Heart left ventricle (tissue), 16 donors: Measurements from ENCODE around the gene SPEF1. TPM values are rescaled to one million over a fixed set of nuclear protein-coding genes. Genes with fewer than 3 reads are reported as not detected.

ENCODE experiments used
- ATAC-seq, 4 donors: fragments of 200-7000 bp; cut with Tn5 transposase; one replicate each; pipeline ENCODE4 v1.9.1; 2020 to 2022; ENCODE audit warnings: moderate library complexity in 4 of 4, mild to moderate bottlenecking in 3 of 4, moderate number of reproducible peaks in 1 of 4
- DNase-seq, 5 donors: peaks; one replicate each; pipeline ENCODE4 v3.0.0-alpha.2; 2020
- H3K27ac ChIP-seq, 12 donors: fragments of 200-600 bp; sonication (generic) in 4 of 12; one replicate each; pipeline versions ENCODE4 v1.5.0 to v1.8.0; 2016 to 2022; ENCODE audit warnings: mild to moderate bottlenecking in 2 of 12
- H3K27me3 ChIP-seq, 9 donors: fragments of 200-600 bp; sonication (generic) in 2 of 9; one replicate each; pipeline versions ENCODE4 v1.5.1 to v1.8.0; 2016 to 2022; ENCODE audit warnings: mild to moderate bottlenecking in 3 of 9
- H3K36me3 ChIP-seq, 9 donors: fragments of 200-600 bp; sonication (generic) in 2 of 9; one replicate each; pipeline versions ENCODE4 v1.5.0 to v1.8.0; 2018 to 2022; ENCODE audit warnings: mild to moderate bottlenecking in 2 of 9
- H3K4me1 ChIP-seq, 12 donors: fragments of 200-600 bp; sonication (generic) in 4 of 12; one replicate each; pipeline versions ENCODE4 v1.5.0 to v1.8.0; 2016 to 2022; ENCODE audit warnings: mild to moderate bottlenecking in 3 of 12
- H3K4me3 ChIP-seq, 12 donors: fragments of 200-600 bp; sonication (generic) in 4 of 12; one replicate each; pipeline versions ENCODE4 v1.5.0 to v1.8.0; 2017 to 2022; ENCODE audit warnings: mild to moderate bottlenecking in 9 of 12, moderate library complexity in 4 of 12
- H3K9me3 ChIP-seq, 12 donors: fragments of 200-600 bp; sonication (generic) in 4 of 12; one replicate each; pipeline versions ENCODE4 v1.5.0 to v1.8.0; 2016 to 2022; ENCODE audit warnings: mild to moderate bottlenecking in 1 of 12
- CTCF ChIP-seq, 12 donors: fragments of 200-600 bp; sonication (generic) in 4 of 12; IDR thresholded peaks; one replicate each; pipeline versions ENCODE4 v1.5.0 to v1.8.0; 2018 to 2022; ENCODE audit warnings: antibody characterized with exemption in 12 of 12, mild to moderate bottlenecking in 5 of 12
- POLR2A ChIP-seq, 2 donors: fragments of 450-650 bp; IDR thresholded peaks; one replicate each; pipeline ENCODE4 v1.6.1; 2017; ENCODE audit warnings: antibody characterized with exemption in 2 of 2, mild to moderate bottlenecking in 2 of 2, moderate library complexity in 2 of 2
- WGBS, 4 donors: extraction: QIAGEN DNeasy Blood & Tissue Kit in 2 of 4; methylation state at CpG; one replicate each; pipeline versions ENCODE4 v1.1.5 to v1.1.7; 2013 to 2018; 5-methylcytosine and 5-hydroxymethylcytosine counted together
- intact Hi-C, 10 donors: fragments of 100-400 bp; cut with DNase I; formaldehyde crosslinking; loops; one replicate each; pipeline versions ENCODE4 v1.11.1 to v1.14.2; 2022
- polyA plus RNA-seq, 2 donors: library from polyadenylated mRNA; stranded (reverse); fragments of 200-250 nt; gene quantifications; one replicate each; pipeline ENCODE4 v1.2.3, GENCODE V29; 2013
- total RNA-seq, 9 donors: library from RNA; depleted of rRNA in 2 of 9; stranded (reverse); fragments of >200 nt in 2 of 9; fragmentation: NEBNext Ultra II Directional in 3 of 9; extraction: Animal tissue kit (Norgen Biotek cat#: 25700) in 3 of 9; gene quantifications; one replicate each; pipeline versions ENCODE4 v1.1.0 to v1.2.4, GENCODE V29; 2016 to 2023
- donor health status: ischemic (EF 13 %, LVEDD 7.1; RV severe dilation, severe dysfunction).
- donor health status: healthy with polysubstance abuse.
- donor health status: DM: no; HTN: yes; CAD: no.
- donor health status: DM: no; HTN: no; CAD: no.
- donor health status: ischemic (EF 25% LVEDD 6.9; RV normal size, moderate dysfunction).
- donor health status: ischemic (EF 25% LVEDD 5.7; RV mildly dilated, moderate dysfunction).
- donor health status: healthy.
- donor health status: DM: yes; HTN: yes; CAD: no.
- donor health status: ischemic (EF 35%, LVEDD 5.7; RV mildly dilated, moderate dysfunction).
- donor health status: nonischemic (EF 11% LVEDD 7.7; RV severe dilation, severe dysfunction).
- donor health status: DM: yes; HTN: yes; CAD: no.
- donor health status: PGD.
- donor health status: ischemic (EF 29% LVEDD 5.4; RV normal size, mild dysfunction).
- donor health status: nonischemic (EF 23%, LVEDD 6.1; RV moderate dilation, normal function).

SPEF1 gene
- total and polyA plus RNA-seq, 11 donors = 0.11 to 0.65 (median 0.19) TPM; not detected in 5

- Histone ChIP-seq H3K27me3 (peaks cover 0 to 22% (median 0%) of the 10 kb centered on the region in 9 donors), H3K4me3 (no peak overlapping the region), H3K9me3 (no peaks in the 10 kb centered on the region), H3K4me1 (peaks cover 0 to 59% (median 37%) of the 10 kb centered on the region in 12 donors), H3K27ac (peak overlapping the region in 9 of 12 donors; percentile 38 to 96 (median 76)), H3K36me3 (no peaks in the 10 kb centered on the region)
- intact Hi-C loops = no loop called here
- 85 to 94% (median 87%) methylated on average over 4 to 6 of the region's 6 CpGs for WGBS, 4 donors
- peak in 3 of 5 donors; percentile 11 to 40 (median 25) for DNase-seq
- no peak for TF ChIP-seq POLR2A (IDR thresholded peaks at IDR 0.05)
- no peak for TF ChIP-seq CTCF (IDR thresholded peaks at IDR 0.05)
- ATAC-seq = no peak
Observed at GRCh38 chr20:3729378-3729777, 51.9 kb downstream of the SPEF1 start.

- WGBS, 4 donors = 60 to 76% (median 70%) methylated on average over 2 to 3 of the region's 3 CpGs
- Histone ChIP-seq H3K36me3 (no peaks in the 10 kb centered on the region), H3K9me3 (no peaks in the 10 kb centered on the region), H3K4me1 (peaks cover 0 to 54% (median 37%) of the 10 kb centered on the region in 12 donors), H3K4me3 (no peak overlapping the region), H3K27ac (peak overlapping the region in 10 of 12 donors; percentile 33 to 96 (median 71)), H3K27me3 (peaks cover 0 to 22% (median 0%) of the 10 kb centered on the region in 9 donors)
- DNase-seq (peak in 2 of 5 donors; percentile 30 to 42), ATAC-seq (peak in 2 of 4 donors; percentile 12 to 29)
- intact Hi-C loops = no loop called here
- TF ChIP-seq CTCF (IDR thresholded peaks at IDR 0.05) (no peak), POLR2A (IDR thresholded peaks at IDR 0.05) (no peak)
Observed at GRCh38 chr20:3728876-3729275, 52.4 kb downstream of the SPEF1 start.

- H3K4me1 ChIP-seq = peaks cover 0 to 51% (median 37%) of the 10 kb centered on the region in 12 donors
Observed at GRCh38 chr20:3728354-3728753, 52.9 kb downstream of the SPEF1 start.

More at GRCh38 chr20:3728354-3728753, 52.9 kb downstream of the SPEF1 start:
- Histone ChIP-seq H3K36me3 (no peaks in the 10 kb centered on the region), H3K27ac (peak overlapping the region in 11 of 12 donors; percentile 33 to 96 (median 68)), H3K27me3 (peaks cover 0 to 20% (median 0%) of the 10 kb centered on the region in 9 donors), H3K9me3 (no peaks in the 10 kb centered on the region), H3K4me3 (no peak overlapping the region)
- no peak for ATAC-seq
- TF ChIP-seq CTCF (IDR thresholded peaks at IDR 0.05) (no peak), POLR2A (IDR thresholded peaks at IDR 0.05) (no peak)
- whole genome bisulfite sequencing, 4 donors = 71 to 88% (median 86%) methylated on average over 3 to 5 of the region's 5 CpGs
- peak in 2 of 5 donors; percentile 10 to 40 for DNase-seq
- intact Hi-C loops = no loop called here

Other genes starting within 250 kb of the SPEF1 start
- gene GFRA4, start 118.0 kb downstream of the SPEF1 start, total RNA-seq = not detected
- gene GFRA4, start 118.0 kb downstream of the SPEF1 start, polyA plus RNA-seq = not detected
- gene ADAM33, start 99.4 kb downstream of the SPEF1 start, total RNA-seq = 10 to 100 TPM in 2 of 9 donors, 1 to 10 TPM in 7; 2.3 to 10.7 (median 3.5) TPM
- gene ADAM33, start 99.4 kb downstream of the SPEF1 start, polyA plus RNA-seq = 10 to 100 TPM in 1 of 2 donors, 1 to 10 TPM in 1; 3.2 to 21.2 TPM
- 10 to 100 TPM in 2 of 9 donors, 1 to 10 TPM in 7; 1.5 to 51.9 (median 5.7) TPM for gene SIGLEC1, start 68.8 kb downstream of the SPEF1 start, total RNA-seq
- 1 to 10 TPM; 1.9 to 6.1 TPM for gene SIGLEC1, start 68.8 kb downstream of the SPEF1 start, polyA plus RNA-seq
- 10 to 100 TPM; 10.4 to 35.7 (median 14.3) TPM for gene HSPA12B, start 48.8 kb downstream of the SPEF1 start, total RNA-seq
- gene HSPA12B, start 48.8 kb downstream of the SPEF1 start, polyA plus RNA-seq = 10 to 100 TPM; 11.8 to 17.3 TPM
- 10 to 100 TPM in 6 of 9 donors, 1 to 10 TPM in 3; 7.8 to 22.2 (median 13.7) TPM for gene ADISSP, start 13.7 kb downstream of the SPEF1 start, total RNA-seq
- 10 to 100 TPM in 1 of 2 donors, 1 to 10 TPM in 1; 9.8 to 19.3 TPM for gene ADISSP, start 13.7 kb downstream of the SPEF1 start, polyA plus RNA-seq
- 100 to 1,000 TPM in 1 of 9 donors, 10 to 100 TPM in 8; 56.2 to 122 (median 74.0) TPM for gene CENPB, start 5.3 kb upstream of the SPEF1 start, total RNA-seq
- gene CENPB, start 5.3 kb upstream of the SPEF1 start, polyA plus RNA-seq = 100 to 1,000 TPM in 1 of 2 donors, 10 to 100 TPM in 1; 77.1 to 105 TPM
- 10 to 100 TPM in 4 of 9 donors, 1 to 10 TPM in 5; 4.0 to 30.4 (median 8.6) TPM for gene CDC25B, start 14.9 kb upstream of the SPEF1 start, total RNA-seq
- gene CDC25B, start 14.9 kb upstream of the SPEF1 start, polyA plus RNA-seq = 10 to 100 TPM in 1 of 2 donors, 1 to 10 TPM in 1; 6.8 to 17.2 TPM
- gene AP5S1, start 39.1 kb upstream of the SPEF1 start, total RNA-seq = 10 to 100 TPM; 10.5 to 18.6 (median 12.0) TPM
- gene AP5S1, start 39.1 kb upstream of the SPEF1 start, polyA plus RNA-seq = 10 to 100 TPM in 1 of 2 donors, 1 to 10 TPM in 1; 9.5 to 10.5 TPM
- 10 to 100 TPM; 32.5 to 74.0 (median 43.3) TPM for gene MAVS, start 65.4 kb upstream of the SPEF1 start, total RNA-seq
- 10 to 100 TPM; 41.8 to 49.6 TPM for gene MAVS, start 65.4 kb upstream of the SPEF1 start, polyA plus RNA-seq
- gene PANK2, start 107.9 kb upstream of the SPEF1 start, total RNA-seq = 10 to 100 TPM; 15.9 to 28.9 (median 18.1) TPM
- 10 to 100 TPM; 13.9 to 24.2 TPM for gene PANK2, start 107.9 kb upstream of the SPEF1 start, polyA plus RNA-seq
- 10 to 100 TPM in 2 of 9 donors, 1 to 10 TPM in 7; 4.2 to 15.2 (median 6.4) TPM for gene RNF24, start 234.1 kb upstream of the SPEF1 start, total RNA-seq
- gene RNF24, start 234.1 kb upstream of the SPEF1 start, polyA plus RNA-seq = 1 to 10 TPM; 1.2 to 6.8 TPM